Fibroblast of lung (primary cell): ENCODE measurements around the gene DENND1A. TPM values are rescaled to one million over a fixed set of nuclear protein-coding genes. Genes with fewer than 3 reads are reported as not detected.

ENCODE experiments used
- DNase-seq, 2 donors: peaks; one replicate each; pipeline versions ENCODE4 v3.0.0 to v3.0.0-alpha.2; 2010; ENCODE audit warnings: low read depth in 2 of 2
- H2AFZ ChIP-seq: 2 replicates; pipeline ENCODE4 v1.5.1; 2012; ENCODE audit warnings: low read length, control low read depth, inconsistent platforms
- H3K27ac ChIP-seq: 2 replicates; pipeline ENCODE4 v1.5.1; 2011; ENCODE audit warnings: low read length, control low read depth; ENCODE audit not compliant: insufficient read depth
- H3K27me3 ChIP-seq: 2 replicates; pipeline ENCODE4 v1.5.1; 2011; ENCODE audit warnings: mild to moderate bottlenecking, low read length; ENCODE audit not compliant: control insufficient read depth, insufficient read depth
- H3K36me3 ChIP-seq: 2 replicates; pipeline ENCODE4 v1.5.1; 2011; ENCODE audit warnings: low read length; ENCODE audit not compliant: control insufficient read depth, insufficient read depth
- H3K4me1 ChIP-seq: 2 replicates; pipeline ENCODE4 v1.5.1; 2011; ENCODE audit warnings: low read length; ENCODE audit not compliant: control insufficient read depth, insufficient read depth; ENCODE audit errors: extremely low read depth
- H3K4me2 ChIP-seq: 2 replicates; pipeline ENCODE4 v1.5.1; 2011; ENCODE audit warnings: low read length, control low read depth; ENCODE audit not compliant: insufficient read depth; ENCODE audit errors: extremely low read depth
- H3K4me3 ChIP-seq, 4 experiments: fragments of 200-600 bp in 1 of 4; sonication (generic) in 1 of 4; replicated peaks in 1 of 4; 2 replicates each; pipeline ENCODE4 v1.5.1; 2011 to 2016; ENCODE audit warnings: low read length in 4 of 4, low read depth in 3 of 4, mild to moderate bottlenecking in 3 of 4, control low read depth in 2 of 4, inconsistent platforms in 1 of 4, mixed read lengths in 1 of 4; ENCODE audit not compliant: insufficient read depth in 1 of 4; ENCODE audit errors: control extremely low read depth in 1 of 4
- H3K79me2 ChIP-seq: 2 replicates; pipeline ENCODE4 v1.5.1; 2012; ENCODE audit warnings: mild to moderate bottlenecking, low read length, inconsistent platforms; ENCODE audit not compliant: control insufficient read depth, insufficient read depth
- H3K9ac ChIP-seq: 2 replicates; pipeline ENCODE4 v1.5.1; 2011; ENCODE audit warnings: mild to moderate bottlenecking, low read length, control low read depth; ENCODE audit not compliant: insufficient read depth
- H3K9me3 ChIP-seq: 2 replicates; pipeline ENCODE4 v1.5.1; 2012; ENCODE audit warnings: low read depth, low read length; ENCODE audit not compliant: control insufficient read depth, insufficient read depth
- H4K20me1 ChIP-seq: 2 replicates; pipeline ENCODE4 v1.5.1; 2011; ENCODE audit warnings: low read length; ENCODE audit not compliant: control insufficient read depth, insufficient read depth; ENCODE audit errors: extremely low read depth
- EZH2 ChIP-seq: IDR thresholded peaks from 2 replicates; pipeline ENCODE4 v1.5.1; 2012; ENCODE audit warnings: low read length, control low read depth, mild to moderate bottlenecking; ENCODE audit errors: missing control alignments
- polyA plus RNA-seq, 2 donors: library from polyadenylated mRNA; depleted of rRNA in 1 of 2; stranded (reverse) in 1 of 2; unstranded in 1 of 2; fragments of >200 nt; gene quantifications; 2 replicates each; pipeline ENCODE4 v1.2.1, GENCODE V29; 2011 to 2012; ENCODE audit warnings: missing spikeins in 1 of 2
- total RNA-seq: library from RNA; depleted of rRNA; stranded (reverse); fragments of >200 nt; gene quantifications from 2 replicates; pipeline ENCODE4 v1.2.1, GENCODE V29; 2014
- TF ChIP-seq, protein P1 (sequence below), 2 donors: IDR thresholded peaks in 1 of 2; conservative IDR thresholded peaks in 1 of 2; 1 replicate in 1 of 2; 2 replicates in 1 of 2; pipeline ENCODE4 v1.5.1; 2011 to 2012; ENCODE audit warnings: low read length in 2 of 2, control low read depth in 1 of 2, inconsistent platforms in 1 of 2, low read depth in 1 of 2, mild to moderate bottlenecking in 1 of 2

DENND1A gene
- total and polyA plus RNA-seq, 2 donors (not counting 1 experiment from before 2014, with no cell fraction given): 13.0 to 18.3 TPM

DNA sequence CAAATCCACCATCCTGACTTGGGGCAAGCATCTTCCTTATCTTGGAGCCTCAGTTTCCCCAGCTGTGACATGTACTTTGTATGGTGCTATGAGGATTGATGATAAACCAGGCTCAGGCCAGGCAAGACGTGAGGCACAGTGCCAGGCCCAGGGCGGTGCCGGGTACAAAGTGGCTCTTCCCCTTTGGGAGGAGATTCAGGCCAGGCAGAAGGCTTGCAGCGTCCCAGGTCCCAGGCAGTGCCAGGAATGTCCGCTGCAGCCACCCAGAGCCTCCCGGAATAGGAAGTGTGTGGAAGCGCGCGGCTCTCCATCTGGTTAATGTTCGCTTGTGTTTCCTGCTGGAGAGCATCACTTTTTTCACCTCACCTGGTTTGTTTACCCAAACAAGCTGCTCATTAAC is 12.6 kb upstream of the DENND1A start:
- peaks cover 8% of the 10 kb centered on the region for H3K27me3 ChIP-seq
- no peak overlapping the region for H3K4me2 ChIP-seq
- no peak for DNase-seq
- no peaks in the 10 kb centered on the region for H3K36me3 ChIP-seq
- TF ChIP-seq, protein P1, sequence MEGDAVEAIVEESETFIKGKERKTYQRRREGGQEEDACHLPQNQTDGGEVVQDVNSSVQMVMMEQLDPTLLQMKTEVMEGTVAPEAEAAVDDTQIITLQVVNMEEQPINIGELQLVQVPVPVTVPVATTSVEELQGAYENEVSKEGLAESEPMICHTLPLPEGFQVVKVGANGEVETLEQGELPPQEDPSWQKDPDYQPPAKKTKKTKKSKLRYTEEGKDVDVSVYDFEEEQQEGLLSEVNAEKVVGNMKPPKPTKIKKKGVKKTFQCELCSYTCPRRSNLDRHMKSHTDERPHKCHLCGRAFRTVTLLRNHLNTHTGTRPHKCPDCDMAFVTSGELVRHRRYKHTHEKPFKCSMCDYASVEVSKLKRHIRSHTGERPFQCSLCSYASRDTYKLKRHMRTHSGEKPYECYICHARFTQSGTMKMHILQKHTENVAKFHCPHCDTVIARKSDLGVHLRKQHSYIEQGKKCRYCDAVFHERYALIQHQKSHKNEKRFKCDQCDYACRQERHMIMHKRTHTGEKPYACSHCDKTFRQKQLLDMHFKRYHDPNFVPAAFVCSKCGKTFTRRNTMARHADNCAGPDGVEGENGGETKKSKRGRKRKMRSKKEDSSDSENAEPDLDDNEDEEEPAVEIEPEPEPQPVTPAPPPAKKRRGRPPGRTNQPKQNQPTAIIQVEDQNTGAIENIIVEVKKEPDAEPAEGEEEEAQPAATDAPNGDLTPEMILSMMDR (conservative IDR thresholded peaks at IDR 0.05 in 1 of 2, IDR thresholded peaks at IDR 0.05 in 1 of 2; ENCODE audit: low read depth in 1 of 2, low read length in 2 of 2): no peak
- no peak for TF ChIP-seq EZH2
- H3K4me1 ChIP-seq: no peaks in the 10 kb centered on the region
- H3K9ac ChIP-seq: no peak overlapping the region
- H3K79me2 ChIP-seq: no peaks in the 10 kb centered on the region
- H2AFZ ChIP-seq: no peak overlapping the region
- no peaks in the 10 kb centered on the region for H4K20me1 ChIP-seq
- H3K9me3 ChIP-seq: no peaks in the 10 kb centered on the region
- no peak overlapping the region for H3K4me3 ChIP-seq
- H3K27ac ChIP-seq: no peak overlapping the region

DNA sequence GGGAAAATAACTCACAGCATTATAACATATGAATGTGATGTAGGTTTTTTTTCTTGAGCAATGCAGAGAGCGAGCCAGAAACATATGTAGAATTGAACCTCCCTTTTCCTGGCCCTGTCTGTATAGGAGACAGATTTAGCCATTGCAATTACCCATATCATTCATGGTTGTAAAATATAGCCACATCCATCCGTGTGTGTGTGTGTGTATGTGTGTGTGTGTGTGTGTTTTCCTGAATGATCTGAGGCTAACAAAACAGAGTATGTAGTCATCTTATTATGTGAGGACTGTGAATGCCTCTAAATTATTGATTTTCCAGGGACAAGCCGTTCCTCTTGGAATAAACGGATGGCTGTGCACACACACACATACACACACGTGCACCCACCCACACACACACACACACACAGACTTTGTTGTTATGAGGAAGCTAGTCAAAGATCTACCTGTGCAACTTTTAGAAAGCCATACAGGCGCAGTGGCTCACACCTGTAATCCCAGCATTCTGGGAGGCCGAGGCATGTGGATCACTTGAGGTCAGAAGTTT is 11.7 kb upstream of the DENND1A start:
- H4K20me1 ChIP-seq: no peaks in the 10 kb centered on the region
- TF ChIP-seq EZH2: no peak
- TF ChIP-seq, protein P1 (conservative IDR thresholded peaks at IDR 0.05 in 1 of 2, IDR thresholded peaks at IDR 0.05 in 1 of 2; ENCODE audit: low read depth in 1 of 2, low read length in 2 of 2): no peak
- no peak overlapping the region for H3K4me2 ChIP-seq
- H3K79me2 ChIP-seq: no peaks in the 10 kb centered on the region
- no peak overlapping the region for H3K9ac ChIP-seq
- no peak overlapping the region for H2AFZ ChIP-seq
- no peak overlapping the region for H3K4me3 ChIP-seq
- no peak overlapping the region for H3K27ac ChIP-seq
- no peaks in the 10 kb centered on the region for H3K9me3 ChIP-seq
- H3K36me3 ChIP-seq: no peaks in the 10 kb centered on the region
- H3K27me3 ChIP-seq: peaks cover 8% of the 10 kb centered on the region
- no peaks in the 10 kb centered on the region for H3K4me1 ChIP-seq
- DNase-seq: no peak

DNA sequence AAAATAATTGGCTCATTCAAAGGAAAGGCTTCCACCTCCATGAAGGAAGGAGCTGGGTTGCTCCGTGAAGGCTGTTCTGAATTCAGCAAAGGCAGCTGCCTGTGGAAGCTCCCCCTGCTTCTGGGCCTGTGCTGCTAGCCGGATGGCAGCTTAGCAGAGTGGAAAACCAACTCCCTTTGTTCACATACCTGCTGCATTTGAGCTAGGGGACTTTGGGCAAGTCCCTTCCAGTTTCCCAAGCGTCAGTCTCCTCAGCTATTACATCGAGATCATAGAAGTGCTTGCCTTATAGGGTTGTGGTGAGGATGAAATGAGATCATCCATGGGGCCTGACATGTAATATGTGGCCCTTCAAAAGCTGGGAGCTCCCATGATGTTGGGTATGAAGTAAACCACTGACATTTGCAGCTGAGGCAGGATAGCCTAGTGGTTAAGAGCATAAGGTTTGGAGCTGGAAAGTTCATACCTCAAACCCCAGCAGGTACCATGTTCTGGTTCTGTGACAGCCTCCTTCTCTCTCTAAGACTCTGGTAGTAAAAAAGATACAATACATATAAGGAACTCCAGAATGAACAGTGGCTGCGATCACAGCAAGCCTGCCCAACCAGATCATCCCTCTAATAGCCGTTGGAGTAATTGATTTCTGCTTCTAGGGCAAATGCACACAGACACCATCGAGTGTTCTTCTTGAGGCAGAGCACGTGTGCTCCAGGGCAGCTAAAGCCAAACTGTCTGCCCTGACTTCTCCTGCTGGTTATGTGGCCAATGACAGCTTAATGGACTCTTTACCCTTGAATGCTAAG is 11.0 kb upstream of the DENND1A start:
- no peak for DNase-seq
- Histone ChIP-seq H3K27ac (no peak overlapping the region), H3K27me3 (peaks cover 8% of the 10 kb centered on the region), H4K20me1 (no peaks in the 10 kb centered on the region), H3K4me3 (no peak overlapping the region), H2AFZ (no peak overlapping the region), H3K4me1 (no peaks in the 10 kb centered on the region), H3K9ac (no peak overlapping the region), H3K9me3 (no peaks in the 10 kb centered on the region), H3K79me2 (no peaks in the 10 kb centered on the region), H3K4me2 (no peak overlapping the region), H3K36me3 (no peaks in the 10 kb centered on the region)
- TF ChIP-seq EZH2: no peak
- TF ChIP-seq, protein P1 (conservative IDR thresholded peaks at IDR 0.05 in 1 of 2, IDR thresholded peaks at IDR 0.05 in 1 of 2; ENCODE audit: low read depth in 1 of 2, low read length in 2 of 2): no peak
